HG02759 (cell line): ENCODE results near the gene DKKL1.

Source experiments
- ATAC-seq: cut with Tn5 transposase; IDR thresholded peaks from one replicate; pipeline ENCODE4 v1.9.1; 2021; ENCODE audit warnings: mild to moderate bottlenecking, moderate library complexity; ENCODE audit not compliant: unreplicated experiment

The DKKL1 gene

GRCh38 chr19:49337267-49338022, 26.2 kb upstream of the DKKL1 start:
- ATAC-seq = no peak

GRCh38 chr19:49338023-49338677, 25.5 kb upstream of the DKKL1 start:
- no peak for ATAC-seq

- ATAC-seq = no peak
These were observed 24.9 kb upstream of the DKKL1 start for GRCh38 chr19:49338691-49339300.

GRCh38 chr19:49339301-49340068, 24.2 kb upstream of the DKKL1 start:
- no peak for ATAC-seq

- peak; percentile 74 for ATAC-seq
These were observed 23.4 kb upstream of the DKKL1 start for GRCh38 chr19:49340069-49340864.

GRCh38 chr19:49340865-49341718, 22.6 kb upstream of the DKKL1 start:
- ATAC-seq = no peak

GRCh38 chr19:49342291-49342721, 21.4 kb upstream of the DKKL1 start:
- no peak for ATAC-seq

GRCh38 chr19:49343123-49343522, 20.6 kb upstream of the DKKL1 start:
- ATAC-seq = no peak

GRCh38 chr19:49344505-49345423, 18.9 kb upstream of the DKKL1 start:
- ATAC-seq = no peak

GRCh38 chr19:49347191-49347590, 16.5 kb upstream of the DKKL1 start:
- ATAC-seq = no peak

- ATAC-seq = no peak
These were observed 15.8 kb upstream of the DKKL1 start for GRCh38 chr19:49347835-49348234.

GRCh38 chr19:49348305-49349189, 15.1 kb upstream of the DKKL1 start:
- ATAC-seq = no peak

GRCh38 chr19:49349567-49349966, 14.1 kb upstream of the DKKL1 start:
- no peak for ATAC-seq

GRCh38 chr19:49355909-49356353, 7.7 kb upstream of the DKKL1 start:
- ATAC-seq = no peak

- ATAC-seq = no peak
These were observed 7.3 kb upstream of the DKKL1 start for GRCh38 chr19:49356382-49356781.

- no peak for ATAC-seq
These were observed 6.5 kb upstream of the DKKL1 start for GRCh38 chr19:49357186-49357585.
